B cell (primary cell): Measurements from ENCODE around the gene ANTXRL. TPM values are rescaled to one million over a fixed set of nuclear protein-coding genes. Genes with fewer than 3 reads are reported as not detected.

Experiments used
- ATAC-seq: fragments of 200-7000 bp; cut with Tn5 transposase; one replicate; pipeline ENCODE4 v1.10.0; 2021; ENCODE audit warnings: low read depth, mild to moderate bottlenecking, moderate number of reproducible peaks, moderate library complexity
- CTCF ChIA-PET: fragments of 350-600 bp; sonication (Branson Sonifier 250); formaldehyde crosslinking; loops from one replicate; lab custom pipeline; 2021; ENCODE audit warnings: antibody characterized with exemption, inconsistent platforms; lab: Charles Lee
- POLR2A ChIA-PET: fragments of 350-600 bp; sonication (Branson Sonifier 250); formaldehyde crosslinking; loops from one replicate; lab custom pipeline; 2021; ENCODE audit warnings: antibody characterized with exemption; lab: Charles Lee
- DNase-seq: peaks from one replicate; pipeline ENCODE4 v3.0.0; 2013
- H2AFZ ChIP-seq: 2 replicates; pipeline ENCODE4 v1.6.1; 2012; ENCODE audit warnings: mild to moderate bottlenecking, low read depth, low read length; ENCODE audit not compliant: insufficient read depth, poor library complexity, severe bottlenecking
- H3K27ac ChIP-seq, 2 donors: 1 replicate in 1 of 2; 2 replicates in 1 of 2; pipeline ENCODE4 v1.5.1; 2012 to 2013; ENCODE audit warnings: low read length in 2 of 2, mild to moderate bottlenecking in 2 of 2, moderate library complexity in 1 of 2
- H3K27me3 ChIP-seq, 4 experiments: fragments of 200-600 bp in 1 of 4; sonication (generic) in 1 of 4; replicated peaks in 1 of 4; 1 replicate in 2 of 4; 2 replicates in 2 of 4; pipeline versions ENCODE4 v1.6.1 to v1.7.0; 2013 to 2016; ENCODE audit warnings: low read length in 3 of 4, mild to moderate bottlenecking in 2 of 4, mixed read lengths in 1 of 4, moderate library complexity in 1 of 4; ENCODE audit not compliant: insufficient read depth in 4 of 4, control insufficient read depth in 3 of 4; ENCODE audit errors: control extremely low read depth in 1 of 4
- H3K36me3 ChIP-seq, 2 experiments: replicated peaks in 1 of 2; 1 replicate in 1 of 2; 2 replicates in 1 of 2; pipeline versions ENCODE4 v1.6.1 to v1.7.1; 2013; ENCODE audit warnings: low read length in 1 of 2; ENCODE audit not compliant: insufficient read depth in 2 of 2, control insufficient read depth in 1 of 2; ENCODE audit errors: control extremely low read depth in 1 of 2, extremely low read depth in 1 of 2
- H3K4me1 ChIP-seq, 2 donors: fragments of 200-600 bp in 1 of 2; sonication (generic) in 1 of 2; 1 replicate in 1 of 2; 2 replicates in 1 of 2; pipeline versions ENCODE4 v1.5.1 to v1.6.1; 2013 to 2017; ENCODE audit warnings: low read length in 2 of 2; ENCODE audit not compliant: control insufficient read depth in 2 of 2, insufficient read depth in 2 of 2
- H3K4me2 ChIP-seq: replicated peaks from 2 replicates; pipeline ENCODE3; 2012; ENCODE audit warnings: mild to moderate bottlenecking, low read depth, low read length; ENCODE audit not compliant: poor library complexity, severe bottlenecking
- H3K4me3 ChIP-seq, 5 experiments: fragments of 200-600 bp in 1 of 5; sonication (generic) in 1 of 5; 1 replicate in 3 of 5; 2 replicates in 2 of 5; pipeline versions ENCODE4 v1.5.1 to v1.7.0; 2011 to 2016; ENCODE audit warnings: low read length in 4 of 5, mild to moderate bottlenecking in 4 of 5, low read depth in 2 of 5, control low read depth in 1 of 5, moderate library complexity in 1 of 5; ENCODE audit not compliant: insufficient read depth in 1 of 5; ENCODE audit errors: control extremely low read depth in 1 of 5, extremely low read depth in 1 of 5
- H3K79me2 ChIP-seq: fragments of 200-600 bp; sonication (generic); one replicate; pipeline ENCODE4 v1.6.0; 2016; ENCODE audit warnings: low read length; ENCODE audit not compliant: control insufficient read depth, insufficient read depth
- H3K9ac ChIP-seq: fragments of 200-600 bp; sonication (generic); 2 replicates; pipeline ENCODE4 v1.6.1; 2017; ENCODE audit warnings: mild to moderate bottlenecking, low read length, moderate library complexity
- H3K9me3 ChIP-seq, 3 donors: one replicate each; pipeline versions ENCODE4 v1.6.1 to v1.7.1; 2013; ENCODE audit warnings: low read length in 2 of 3; ENCODE audit not compliant: control insufficient read depth in 2 of 3, insufficient read depth in 1 of 3; ENCODE audit errors: control extremely low read depth in 1 of 3
- H4K20me1 ChIP-seq: 2 replicates; pipeline ENCODE4 v1.6.0; 2012; ENCODE audit warnings: mild to moderate bottlenecking, low read length; ENCODE audit not compliant: insufficient read depth, control insufficient read depth, poor library complexity, severe bottlenecking
- H3K27ac Mint-ChIP-seq: one replicate; pipeline ENCODE4 v1.8.0; 2021; ENCODE audit warnings: mixed read lengths
- H3K27me3 Mint-ChIP-seq: one replicate; pipeline ENCODE4 v1.8.0; 2021; ENCODE audit warnings: mixed read lengths
- H3K4me1 Mint-ChIP-seq: one replicate; pipeline ENCODE4 v1.8.0; 2021; ENCODE audit warnings: mixed read lengths
- H3K4me3 Mint-ChIP-seq: one replicate; pipeline ENCODE4 v1.8.0; 2021; ENCODE audit warnings: mixed read lengths
- H3K9me3 Mint-ChIP-seq: one replicate; pipeline ENCODE4 v1.8.0; 2022; ENCODE audit warnings: mixed read lengths; ENCODE audit not compliant: insufficient read depth
- EZH2 ChIP-seq: IDR thresholded peaks from 2 replicates; pipeline ENCODE4 v1.6.1; 2012; ENCODE audit warnings: borderline replicate concordance, low read depth, mild to moderate bottlenecking, moderate library complexity, low read length; ENCODE audit not compliant: insufficient read depth, poor library complexity, severe bottlenecking
- WGBS: methylation state at CpG from one replicate; pipeline ENCODE4 v1.1.5; 2013; ENCODE audit warnings: missing lambda C conversion rate; ENCODE audit not compliant: insufficient coverage; 5-methylcytosine and 5-hydroxymethylcytosine counted together
- intact Hi-C: fragments of 100-400 bp; cut with micrococcal nuclease; formaldehyde crosslinking; loops from one replicate; pipeline ENCODE4 v1.10.0; 2022
- polyA plus RNA-seq: library from polyadenylated mRNA; depleted of rRNA; stranded (reverse); fragments of >200 nt; gene quantifications from 2 replicates; pipeline ENCODE4 v1.2.3, GENCODE V29; 2012
- total RNA-seq, 2 donors: library from RNA; stranded (reverse); fragments of 120-200 nt in 1 of 2; gene quantifications; 1 replicate in 1 of 2; 2 replicates in 1 of 2; pipeline versions ENCODE4 v1.2.3 to v1.2.4, GENCODE V29; 2013 to 2022
- TF ChIP-seq, protein P1 (sequence below): fragments of 200-600 bp; IDR thresholded peaks from one replicate; pipeline ENCODE4 v1.8.0; 2022; ENCODE audit warnings: antibody characterized with exemption, mild to moderate bottlenecking

Gene ANTXRL
- total and polyA plus RNA-seq, 2 donors (not counting 1 experiment from before 2014, with no cell fraction given): not detected

DNA sequence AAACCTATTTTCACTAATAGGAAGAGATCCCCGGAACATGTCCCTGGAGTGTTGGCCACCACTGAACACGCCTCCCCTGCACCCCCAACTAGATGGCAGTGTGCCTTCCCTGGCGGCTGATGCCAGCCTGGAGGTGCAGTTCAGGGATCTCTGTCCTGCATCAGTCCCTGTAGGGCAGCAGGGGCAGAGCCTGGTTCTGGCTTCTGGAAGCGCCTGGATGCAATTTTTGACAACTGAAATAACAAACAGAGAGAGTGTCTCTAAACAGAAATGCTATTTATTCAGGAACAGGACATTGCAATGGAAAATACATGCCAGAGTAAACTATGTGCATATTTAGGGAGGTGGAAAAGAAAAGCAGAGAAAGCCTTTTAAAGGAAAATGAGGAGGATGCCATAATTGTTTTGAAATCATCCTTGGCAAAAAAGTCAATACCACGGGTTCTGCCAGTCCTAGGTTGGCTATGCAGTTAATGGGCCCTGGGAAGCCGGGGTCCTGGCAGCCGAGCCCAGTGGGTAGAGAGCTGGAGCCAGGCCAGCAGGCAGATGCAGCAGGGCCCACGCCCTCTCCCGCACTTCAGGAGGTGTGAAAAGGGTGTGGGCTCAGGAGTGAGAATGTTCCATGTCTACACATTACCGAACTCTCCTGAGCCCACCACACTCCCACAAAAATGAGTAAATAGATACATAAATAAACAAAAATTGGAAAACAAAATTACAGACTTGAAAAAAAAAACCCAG, 18.5 kb downstream of the ANTXRL start:
- WGBS: 84% methylated on average over 4 of the region's 10 CpGs
- no peak overlapping the region for H3K27ac Mint-ChIP-seq

DNA sequence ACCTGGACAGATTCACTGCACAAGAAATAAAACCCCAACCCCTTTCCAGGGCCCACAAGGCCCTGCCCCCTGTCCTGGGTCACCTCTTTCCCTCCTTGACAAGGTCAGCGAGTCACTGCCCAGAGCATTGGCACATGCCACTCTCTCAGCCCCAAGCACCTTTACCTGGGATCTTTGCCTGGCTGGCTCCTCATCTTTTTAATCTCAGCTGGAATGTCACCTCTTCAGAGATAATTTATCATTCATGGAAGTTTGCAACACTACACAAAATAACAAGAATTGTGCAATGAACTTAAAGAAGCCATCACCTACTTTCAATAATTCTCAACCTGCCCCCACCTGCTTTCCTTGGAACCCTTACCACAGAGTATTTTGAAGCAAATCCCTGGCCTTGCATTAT, 19.2 kb downstream of the ANTXRL start:
- no peak overlapping the region for H3K27ac Mint-ChIP-seq

More for the DNA sequence above, 18.5 kb downstream of the ANTXRL start:
- no peak overlapping the region for H3K4me2 ChIP-seq
- Mint-ChIP-seq H3K27me3 (peaks cover 4% of the 10 kb centered on the region), H3K4me1 (peaks cover 2% of the 10 kb centered on the region), H3K9me3 (no peaks in the 10 kb centered on the region), H3K4me3 (no peak overlapping the region)
- ATAC-seq: no peak
- no peaks in the 10 kb centered on the region for H3K9me3 ChIP-seq
- DNase-seq: no peak
- H3K36me3 ChIP-seq: no peaks in the 10 kb centered on the region
- no peak overlapping the region for H3K27ac ChIP-seq
- H3K4me3 ChIP-seq: no peak overlapping the region
- peaks cover 0 to 3% (median 0%) of the 10 kb centered on the region in 4 experiments for H3K27me3 ChIP-seq
- H4K20me1 ChIP-seq: no peaks in the 10 kb centered on the region
- no peak overlapping the region for H2AFZ ChIP-seq
- no peak overlapping the region for H3K9ac ChIP-seq
- ChIA-PET CTCF (no interaction called here), POLR2A (no interaction called here)
- intact Hi-C loops: no loop called here
- H3K79me2 ChIP-seq: no peaks in the 10 kb centered on the region
- peaks cover 8 to 11% of the 10 kb centered on the region in 2 donors for H3K4me1 ChIP-seq
- TF ChIP-seq EZH2: no peak
- TF ChIP-seq, protein P1, sequence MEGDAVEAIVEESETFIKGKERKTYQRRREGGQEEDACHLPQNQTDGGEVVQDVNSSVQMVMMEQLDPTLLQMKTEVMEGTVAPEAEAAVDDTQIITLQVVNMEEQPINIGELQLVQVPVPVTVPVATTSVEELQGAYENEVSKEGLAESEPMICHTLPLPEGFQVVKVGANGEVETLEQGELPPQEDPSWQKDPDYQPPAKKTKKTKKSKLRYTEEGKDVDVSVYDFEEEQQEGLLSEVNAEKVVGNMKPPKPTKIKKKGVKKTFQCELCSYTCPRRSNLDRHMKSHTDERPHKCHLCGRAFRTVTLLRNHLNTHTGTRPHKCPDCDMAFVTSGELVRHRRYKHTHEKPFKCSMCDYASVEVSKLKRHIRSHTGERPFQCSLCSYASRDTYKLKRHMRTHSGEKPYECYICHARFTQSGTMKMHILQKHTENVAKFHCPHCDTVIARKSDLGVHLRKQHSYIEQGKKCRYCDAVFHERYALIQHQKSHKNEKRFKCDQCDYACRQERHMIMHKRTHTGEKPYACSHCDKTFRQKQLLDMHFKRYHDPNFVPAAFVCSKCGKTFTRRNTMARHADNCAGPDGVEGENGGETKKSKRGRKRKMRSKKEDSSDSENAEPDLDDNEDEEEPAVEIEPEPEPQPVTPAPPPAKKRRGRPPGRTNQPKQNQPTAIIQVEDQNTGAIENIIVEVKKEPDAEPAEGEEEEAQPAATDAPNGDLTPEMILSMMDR: no peak

More for the DNA sequence above, 19.2 kb downstream of the ANTXRL start:
- Histone ChIP-seq H2AFZ (no peak overlapping the region), H3K9me3 (no peaks in the 10 kb centered on the region), H3K27me3 (peaks cover 0 to 3% (median 0%) of the 10 kb centered on the region in 4 experiments), H3K4me2 (no peak overlapping the region), H3K27ac (no peak overlapping the region), H3K9ac (no peak overlapping the region), H3K4me1 (peaks cover under 1 to 3% of the 10 kb centered on the region in 2 donors), H4K20me1 (no peaks in the 10 kb centered on the region), H3K36me3 (no peaks in the 10 kb centered on the region), H3K79me2 (no peaks in the 10 kb centered on the region), H3K4me3 (no peak overlapping the region)
- no peaks in the 10 kb centered on the region for H3K9me3 Mint-ChIP-seq
- peaks cover 4% of the 10 kb centered on the region for H3K27me3 Mint-ChIP-seq
- H3K4me1 Mint-ChIP-seq: no peaks in the 10 kb centered on the region
- DNase-seq (no peak), ATAC-seq (no peak)
- 92% methylated on average over 1 of the region's 1 CpG for WGBS
- ChIA-PET POLR2A (no interaction called here), CTCF (no interaction called here)
- TF ChIP-seq EZH2: no peak
- TF ChIP-seq, protein P1: no peak
- H3K4me3 Mint-ChIP-seq: no peak overlapping the region
- intact Hi-C loops: no loop called here
